PC-3 (cell line): ENCODE results near the gene DNAJC8.

ENCODE experiments used
- CTCF ChIP-seq: fragments of 300-600 bp; sonication (generic); conservative IDR thresholded peaks from 2 replicates; pipeline ENCODE4 v1.5.1; 2017; ENCODE audit warnings: antibody characterized with exemption, low read depth, mild to moderate bottlenecking, low read length
- EZH2 ChIP-seq: fragments of 300-600 bp; sonication (generic); IDR thresholded peaks from one replicate; pipeline ENCODE4 v1.6.1; 2017; ENCODE audit warnings: antibody characterized with exemption, mild to moderate bottlenecking, low read length; ENCODE audit not compliant: unreplicated experiment
- EZH2phosphoT487 ChIP-seq: fragments of 300-600 bp; sonication (generic); IDR thresholded peaks from 2 replicates; pipeline ENCODE4 v1.6.1; 2018; ENCODE audit warnings: mild to moderate bottlenecking, antibody characterized with exemption, low read length, borderline replicate concordance

GRCh38 chr1:28281608-28282425, 49.0 kb upstream of the DNAJC8 start:
- TF ChIP-seq CTCF (no peak), EZH2 (no peak), EZH2phosphoT487 (no peak)
